Measurements from ENCODE around the gene POC1A. TPM values are rescaled to one million over a fixed set of nuclear protein-coding genes. Genes with fewer than 3 reads are reported as not detected.

POC1A gene
- total RNA-seq, 1 experiment from 2014 or later, result 35.0 TPM

- Histone ChIP-seq H3K4me3 (no peak overlapping the region), H3K9me2 (ENCODE audit: insufficient read depth) (no peaks in the 10 kb centered on the region), H4K20me1 (ENCODE audit: insufficient read depth) (no peaks in the 10 kb centered on the region), H3K27me3 (ENCODE audit: insufficient read depth, low read depth) (no peaks in the 10 kb centered on the region), H3K9me3 (ENCODE audit: insufficient read depth, low read depth) (no peaks in the 10 kb centered on the region), H3K4me2 (no peak overlapping the region), H3K79me2 (ENCODE audit: low read depth) (no peaks in the 10 kb centered on the region), H3K27ac (no peak overlapping the region), H3K4me1 (replicated peaks; ENCODE audit: insufficient read depth) (no peaks in the 10 kb centered on the region), H3K36me3 (ENCODE audit: low read depth) (no peaks in the 10 kb centered on the region), H2AFZ (no peak overlapping the region), H3F3A (ENCODE audit: insufficient read depth, low read depth) (no peaks in the 10 kb centered on the region)
- no TSS peak for BruUV-seq (replicated peaks)
- POLR2A ChIA-PET (ENCODE audit: unreplicated experiment), result no interaction called here
- TF ChIP-seq CTCF (conservative IDR thresholded peaks at IDR 0.05) (no peak), EZH2 (IDR thresholded peaks at IDR 0.05; ENCODE audit: low read depth) (no peak)
- CTCF ChIA-PET, result interaction anchor here (1.5 kb wide), 1 partner anchor 39 kb away, joined by 3 read pairs; no protein-coding TSS in a partner anchor
- no peak for DNase-seq
- intact Hi-C loops (cut with micrococcal nuclease; ENCODE audit: unreplicated experiment), result no loop called here
These were observed 62.0 kb downstream of the POC1A start for GRCh38 chr3:52092271-52092660.

GRCh38 chr3:52091586-52092270, 62.5 kb downstream of the POC1A start:
- H3K79me2 ChIP-seq (ENCODE audit: low read depth), result no peaks in the 10 kb centered on the region
- CTCF ChIA-PET, result interaction anchor here (1.5 kb wide), 1 partner anchor 39 kb away, joined by 3 read pairs; no protein-coding TSS in a partner anchor
- no peaks in the 10 kb centered on the region for H3K27me3 ChIP-seq (ENCODE audit: insufficient read depth, low read depth)
- no peaks in the 10 kb centered on the region for H3K36me3 ChIP-seq (ENCODE audit: low read depth)
- H3K4me2 ChIP-seq, result no peak overlapping the region
- no peaks in the 10 kb centered on the region for H3K9me2 ChIP-seq (ENCODE audit: insufficient read depth)
- no peaks in the 10 kb centered on the region for H3F3A ChIP-seq (ENCODE audit: insufficient read depth, low read depth)
- H4K20me1 ChIP-seq (ENCODE audit: insufficient read depth), result no peaks in the 10 kb centered on the region
- H3K9me3 ChIP-seq (ENCODE audit: insufficient read depth, low read depth), result no peaks in the 10 kb centered on the region
- no peak overlapping the region for H3K4me3 ChIP-seq
- no peaks in the 10 kb centered on the region for H3K4me1 ChIP-seq (replicated peaks; ENCODE audit: insufficient read depth)
- H2AFZ ChIP-seq, result no peak overlapping the region
- TF ChIP-seq EZH2 (IDR thresholded peaks at IDR 0.05; ENCODE audit: low read depth) (no peak), CTCF (conservative IDR thresholded peaks at IDR 0.05) (no peak)
- no peak overlapping the region for H3K27ac ChIP-seq
- BruUV-seq (replicated peaks), result no TSS peak
- intact Hi-C loops (cut with micrococcal nuclease; ENCODE audit: unreplicated experiment), result no loop called here
- no peak for DNase-seq
- POLR2A ChIA-PET (ENCODE audit: unreplicated experiment), result interaction anchor here (0.6 kb wide), 1 partner anchor 1847 kb away, joined by 3 read pairs; no protein-coding TSS in a partner anchor

- H3K79me2 ChIP-seq (ENCODE audit: low read depth), result no peaks in the 10 kb centered on the region
- no peaks in the 10 kb centered on the region for H3F3A ChIP-seq (ENCODE audit: insufficient read depth, low read depth)
- ChIA-PET CTCF (interaction anchor here (1.5 kb wide), 1 partner anchor 38 kb away, joined by 3 read pairs; no protein-coding TSS in a partner anchor), POLR2A (ENCODE audit: unreplicated experiment) (interaction anchor here (0.6 kb wide), 1 partner anchor 1848 kb away, joined by 3 read pairs; no protein-coding TSS in a partner anchor)
- H3K4me3 ChIP-seq, result no peak overlapping the region
- H3K36me3 ChIP-seq (ENCODE audit: low read depth), result no peaks in the 10 kb centered on the region
- intact Hi-C loops (cut with micrococcal nuclease; ENCODE audit: unreplicated experiment), result loop anchor here (1.0 kb wide), 1 partner anchor 8 kb away; no protein-coding TSS in a partner anchor
- no peaks in the 10 kb centered on the region for H3K27me3 ChIP-seq (ENCODE audit: insufficient read depth, low read depth)
- H2AFZ ChIP-seq, result no peak overlapping the region
- BruUV-seq (replicated peaks), result no TSS peak
- no peak for TF ChIP-seq EZH2 (IDR thresholded peaks at IDR 0.05; ENCODE audit: low read depth)
- no peak for TF ChIP-seq CTCF (conservative IDR thresholded peaks at IDR 0.05)
- H4K20me1 ChIP-seq (ENCODE audit: insufficient read depth), result no peaks in the 10 kb centered on the region
- H3K27ac ChIP-seq, result no peak overlapping the region
- DNase-seq, result no peak
- H3K9me2 ChIP-seq (ENCODE audit: insufficient read depth), result no peaks in the 10 kb centered on the region
- no peaks in the 10 kb centered on the region for H3K4me1 ChIP-seq (replicated peaks; ENCODE audit: insufficient read depth)
- no peak overlapping the region for H3K4me2 ChIP-seq
- H3K9me3 ChIP-seq (ENCODE audit: insufficient read depth, low read depth), result no peaks in the 10 kb centered on the region
These were observed 63.2 kb downstream of the POC1A start for GRCh38 chr3:52090933-52091468.

Data from PC-9 (cell line).